ENCODE results near the gene EMC9.

Gene EMC9

DNA sequence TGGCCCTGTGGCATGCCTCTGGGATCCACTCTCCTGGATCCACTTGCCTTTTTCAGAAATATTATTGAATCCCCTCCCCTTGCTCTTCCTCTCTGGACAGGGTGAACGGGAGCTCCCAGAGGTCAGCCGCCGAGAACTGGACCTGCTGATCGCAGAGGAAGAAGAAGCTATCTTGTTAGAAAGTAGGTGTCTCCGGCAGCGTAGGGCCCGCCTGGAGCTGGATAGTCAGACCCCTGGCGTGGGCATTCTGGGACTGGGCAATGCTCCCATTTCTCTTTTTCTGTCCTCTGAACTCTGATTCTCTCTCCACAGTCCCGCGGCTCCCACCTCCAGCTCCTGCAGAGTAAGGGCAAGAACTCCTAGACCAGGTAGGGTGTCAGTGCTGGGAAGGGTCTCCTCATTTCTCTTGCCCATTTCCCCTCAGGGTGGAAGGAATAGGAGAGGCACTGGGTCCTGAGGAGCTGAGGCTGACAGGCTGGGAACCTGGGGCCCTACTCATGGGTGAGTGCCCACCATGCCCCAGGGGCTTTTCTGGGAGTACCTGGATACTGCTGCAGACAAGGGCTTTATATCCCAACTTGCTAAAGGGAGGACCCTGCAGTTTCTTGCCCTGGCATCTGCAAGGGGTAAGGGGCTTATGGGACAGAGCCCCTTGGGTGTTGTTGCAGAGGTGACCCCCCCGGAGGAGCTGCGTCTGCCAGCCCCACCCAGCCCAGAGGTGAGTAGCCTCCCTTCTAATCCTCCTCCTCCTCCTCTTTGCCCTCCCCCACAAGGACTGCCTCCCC is 35.8 kb upstream of the EMC9 start:
- no peak for DNase-seq (ENCODE audit: low read depth, low spot score)

- DNase-seq (ENCODE audit: low read depth, low spot score) = no peak
Measured at GRCh38 chr14:24176599-24176998, 35.2 kb upstream of the EMC9 start.

DNA sequence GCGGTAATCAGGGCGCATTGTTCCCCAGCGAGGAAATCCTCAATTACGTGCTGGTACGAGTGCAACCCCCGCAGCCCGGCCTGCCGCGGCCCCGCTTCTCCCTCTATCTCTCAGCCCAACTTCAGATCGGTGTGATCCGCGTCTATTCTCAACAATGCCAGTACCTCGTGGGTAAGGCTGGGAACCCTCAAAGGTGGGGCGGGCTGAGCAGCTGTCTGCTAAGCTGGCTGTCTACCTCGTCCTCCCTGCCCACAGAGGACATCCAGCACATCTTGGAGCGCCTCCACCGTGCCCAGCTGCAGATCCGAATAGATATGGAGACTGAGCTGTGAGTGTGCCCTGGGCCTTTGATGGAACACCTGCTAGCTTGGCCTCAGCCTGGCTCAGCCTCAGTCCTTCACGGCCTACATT is 31.5 kb upstream of the EMC9 start:
- no peak for DNase-seq (ENCODE audit: low read depth, low spot score)

- no peak for DNase-seq (ENCODE audit: low read depth, low spot score)
Measured at GRCh38 chr14:24172261-24172860, 31.0 kb upstream of the EMC9 start.

DNA sequence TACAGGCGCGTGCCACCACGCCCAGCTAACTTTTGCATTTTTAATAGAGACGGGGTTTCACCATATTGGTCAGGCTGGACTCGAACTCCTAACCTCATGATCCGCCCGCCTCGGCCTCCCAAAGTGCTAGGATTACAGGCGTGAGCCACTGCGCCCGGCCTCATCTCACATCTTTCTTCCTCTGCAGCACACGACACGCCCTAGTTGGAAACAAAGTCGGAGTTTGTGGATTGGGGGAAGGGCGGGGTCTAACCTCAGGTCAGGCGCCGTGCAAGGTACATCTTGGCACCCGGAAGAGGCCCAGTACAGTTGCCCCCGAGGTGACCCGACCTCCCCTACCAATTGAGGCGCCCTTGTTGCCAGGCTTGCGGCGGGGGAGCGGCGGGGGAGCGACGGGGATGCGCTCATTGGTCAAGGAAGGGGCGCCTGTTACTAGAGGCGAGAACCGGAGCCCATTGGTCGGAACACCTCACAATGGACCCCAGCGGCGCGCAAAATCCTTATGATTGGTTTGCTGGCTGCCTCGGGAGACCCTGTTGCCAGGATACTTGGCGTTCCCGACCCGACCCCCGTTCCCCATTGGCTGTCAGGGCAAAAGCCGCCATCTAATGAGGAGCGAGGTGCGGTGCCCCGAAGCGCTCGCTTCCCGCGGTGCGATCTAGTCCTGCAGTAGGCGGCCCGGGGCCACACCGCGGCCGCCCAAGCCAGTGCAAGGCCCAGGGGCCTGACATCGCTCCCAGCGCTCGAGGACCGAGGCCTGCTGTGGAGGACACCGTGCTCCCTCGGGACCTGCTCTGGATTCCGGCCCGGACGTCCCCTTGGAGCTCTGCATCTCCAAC is 30.2 kb upstream of the EMC9 start, which contains the start of gene REC8:
REC8 (plus strand) TSS at position 659 of the 839 bp plus-strand sequence. CDS start 473 bp downstream, outside the sequence.
- DNase-seq (ENCODE audit: low read depth, low spot score) = peak; percentile 44

GRCh38 chr14:24167469-24168114 is 26.2 kb upstream of the EMC9 start:
- no peak for DNase-seq (ENCODE audit: low read depth, low spot score)

DNA sequence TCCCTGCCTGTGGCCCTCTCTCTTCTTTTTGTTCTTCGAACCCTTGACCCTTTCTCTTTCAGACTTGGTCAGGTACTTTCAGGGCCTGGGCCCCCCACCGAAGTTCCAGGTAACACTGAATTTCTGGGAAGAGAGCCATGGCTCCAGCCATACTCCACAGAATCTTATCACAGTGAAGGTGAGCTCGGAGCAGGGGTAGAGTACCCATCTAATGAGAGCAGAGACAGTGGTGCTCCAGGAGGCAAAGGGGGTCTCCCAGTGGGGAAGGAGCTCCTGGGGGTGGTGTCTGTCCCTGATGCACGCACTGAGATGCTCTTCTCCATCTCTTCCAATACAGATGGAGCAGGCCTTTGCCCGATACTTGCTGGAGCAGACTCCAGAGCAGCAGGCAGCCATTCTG is 24.4 kb upstream of the EMC9 start:
- DNase-seq (ENCODE audit: low read depth, low spot score) = no peak

DNA sequence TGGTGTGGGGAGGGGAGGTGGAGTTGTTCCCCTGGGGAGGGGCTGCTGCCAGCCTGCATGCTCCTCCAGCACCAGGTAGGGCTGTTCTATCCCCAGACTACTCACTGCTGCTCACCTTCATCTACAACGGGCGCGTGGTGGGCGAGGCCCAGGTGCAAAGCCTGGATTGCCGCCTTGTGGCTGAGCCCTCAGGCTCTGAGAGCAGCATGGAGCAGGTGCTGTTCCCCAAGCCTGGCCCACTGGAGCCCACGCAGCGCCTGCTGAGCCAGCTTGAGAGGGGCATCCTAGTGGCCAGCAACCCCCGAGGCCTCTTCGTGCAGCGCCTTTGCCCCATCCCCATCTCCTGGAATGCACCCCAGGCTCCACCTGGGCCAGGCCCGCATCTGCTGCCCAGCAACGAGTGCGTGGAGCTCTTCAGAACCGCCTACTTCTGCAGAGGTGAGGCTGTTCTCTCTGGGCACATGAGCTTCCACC is 23.2 kb upstream of the EMC9 start:
- DNase-seq (ENCODE audit: low read depth, low spot score) = no peak

- no peak for DNase-seq (ENCODE audit: low read depth, low spot score)
Measured at GRCh38 chr14:24162093-24162492, 20.7 kb upstream of the EMC9 start.

GRCh38 chr14:24160850-24161804 is 19.7 kb upstream of the EMC9 start, which contains the start of gene IRF9:
IRF9 (plus strand) TSS chr14:24161265; CDS start chr14:24162145, 880 bp downstream.
- DNase-seq (ENCODE audit: low read depth, low spot score) = peak; percentile 94

DNA sequence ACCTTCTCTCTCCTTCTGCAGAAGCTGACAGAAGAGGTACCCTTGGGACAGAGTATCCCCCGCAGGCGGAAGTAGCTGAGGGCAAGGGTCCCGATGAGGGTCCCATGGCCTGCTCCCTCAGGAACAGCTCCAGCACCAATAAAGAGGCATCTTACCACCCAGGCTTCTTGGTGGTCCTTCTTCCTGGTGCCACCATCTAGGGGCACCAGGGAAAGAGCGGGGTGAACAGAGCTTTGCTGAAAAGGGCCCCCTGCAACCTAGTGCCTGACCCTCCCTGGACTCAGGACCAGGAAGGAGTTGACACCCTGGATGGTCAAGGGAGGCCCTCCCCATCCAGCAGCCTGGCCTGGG is 19.1 kb upstream of the EMC9 start:
- no peak for DNase-seq (ENCODE audit: low read depth, low spot score)

DNA sequence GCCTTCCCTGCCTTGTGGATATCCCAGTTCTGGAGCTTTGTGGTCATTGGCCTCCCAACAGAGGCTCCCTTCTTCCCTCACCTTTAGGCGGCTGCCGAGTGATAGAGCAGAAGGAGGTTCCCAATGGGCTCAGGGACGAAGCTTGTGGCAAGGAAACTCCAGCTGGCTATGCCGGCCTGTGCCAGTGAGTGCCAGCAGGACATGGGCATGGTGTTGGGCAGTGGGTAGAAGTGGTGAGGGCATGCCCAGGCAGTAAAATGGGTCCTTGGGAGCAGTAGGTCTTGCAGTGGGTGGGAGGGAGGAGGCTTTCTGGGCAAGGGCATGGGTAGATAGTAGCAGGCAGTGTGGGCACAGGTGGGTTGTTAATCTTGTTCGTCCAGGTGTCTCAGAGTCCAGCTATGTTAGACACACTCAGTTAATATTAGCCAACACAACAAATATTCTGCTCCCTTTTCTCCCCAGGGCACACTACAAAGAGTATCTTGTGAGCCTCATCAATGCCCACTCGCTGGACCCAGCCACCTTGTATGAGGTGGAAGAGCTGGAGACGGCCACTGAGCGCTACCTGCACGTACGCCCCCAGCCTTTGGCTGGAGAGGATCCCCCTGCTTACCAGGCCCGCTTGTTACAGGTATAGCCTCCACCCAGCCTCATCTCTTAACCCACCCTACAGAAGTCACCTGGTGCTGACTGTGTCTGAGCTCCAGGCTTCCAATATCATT is 18.5 kb upstream of the EMC9 start:
- DNase-seq (ENCODE audit: low read depth, low spot score) = no peak

DNA sequence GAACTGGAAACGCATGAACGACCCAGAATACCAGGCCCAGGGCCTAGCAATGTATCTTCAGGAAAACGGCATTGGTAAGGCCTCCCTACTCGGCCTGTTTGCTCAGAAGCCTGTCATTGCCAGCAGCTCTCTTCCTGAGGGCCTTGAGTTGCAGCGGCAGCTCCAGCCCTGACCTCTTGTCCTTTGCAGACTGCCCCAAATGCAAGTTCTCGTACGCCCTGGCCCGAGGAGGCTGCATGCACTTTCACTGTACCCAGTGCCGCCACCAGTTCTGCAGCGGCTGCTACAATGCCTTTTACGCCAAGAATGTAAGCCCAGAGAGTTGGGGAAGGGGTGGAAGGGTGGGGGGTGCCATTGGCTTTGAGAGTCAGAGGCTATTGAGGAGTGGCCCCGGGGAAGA is 15.9 kb upstream of the EMC9 start:
- no peak for DNase-seq (ENCODE audit: low read depth, low spot score)

GRCh38 chr14:24156840-24157239 is 15.4 kb upstream of the EMC9 start:
- no peak for DNase-seq (ENCODE audit: low read depth, low spot score)

GRCh38 chr14:24155100-24155499 is 13.7 kb upstream of the EMC9 start:
- no peak for DNase-seq (ENCODE audit: low read depth, low spot score)

- no peak for DNase-seq (ENCODE audit: low read depth, low spot score)
Measured at GRCh38 chr14:24151404-24152080, 10.2 kb upstream of the EMC9 start.

- DNase-seq (ENCODE audit: low read depth, low spot score) = no peak
Measured at GRCh38 chr14:24150993-24151392, 9.6 kb upstream of the EMC9 start.

- no peak for DNase-seq (ENCODE audit: low read depth, low spot score)
Measured at GRCh38 chr14:24150567-24150966, 9.2 kb upstream of the EMC9 start.

GRCh38 chr14:24150061-24150460 is 8.7 kb upstream of the EMC9 start:
- no peak for DNase-seq (ENCODE audit: low read depth, low spot score)

Measured in smooth muscle cell of the brain vasculature (primary cell).